CD4-positive, alpha-beta T cell (primary cell): ENCODE measurements around the gene PLCB2. TPM values are rescaled to one million over a fixed set of nuclear protein-coding genes. Genes with fewer than 3 reads are reported as not detected.

Experiments
- ATAC-seq: fragments of 200-7000 bp; cut with Tn5 transposase; one replicate; pipeline ENCODE4 v1.10.0; 2022; ENCODE audit warnings: mild to moderate bottlenecking; ENCODE audit not compliant: poor library complexity
- CTCF ChIA-PET: fragments of 350-600 bp; sonication (Branson Sonifier 250); formaldehyde crosslinking; loops from one replicate; lab custom pipeline; 2021; ENCODE audit warnings: antibody characterized with exemption, inconsistent platforms; lab: Charles Lee
- POLR2A ChIA-PET: fragments of 350-600 bp; sonication (Branson Sonifier 250); formaldehyde crosslinking; loops from one replicate; lab custom pipeline; 2021; ENCODE audit warnings: antibody characterized with exemption, inconsistent platforms; lab: Charles Lee
- DNase-seq, 14 experiments: peaks; one replicate each; pipeline ENCODE4 v3.0.0-alpha.2; 2013 to 2020; ENCODE audit warnings: mixed read lengths in 2 of 14
- H3K27ac ChIP-seq, 2 donors: one replicate each; pipeline versions ENCODE4 v1.5.1 to v1.7.0; 2013; ENCODE audit warnings: low read length in 2 of 2, low read depth in 1 of 2, mild to moderate bottlenecking in 1 of 2
- H3K27me3 ChIP-seq, 2 experiments: 1 replicate in 1 of 2; 2 replicates in 1 of 2; pipeline versions ENCODE4 v1.6.1 to v1.7.0; 2013; ENCODE audit warnings: low read length in 2 of 2, control low read depth in 1 of 2, mild to moderate bottlenecking in 1 of 2, moderate library complexity in 1 of 2; ENCODE audit not compliant: insufficient read depth in 2 of 2, control insufficient read depth in 1 of 2
- H3K36me3 ChIP-seq: one replicate; pipeline ENCODE4 v1.6.1; 2013; ENCODE audit warnings: low read length, control low read depth; ENCODE audit not compliant: insufficient read depth
- H3K4me1 ChIP-seq: one replicate; pipeline ENCODE4 v1.6.1; 2013; ENCODE audit warnings: low read length, control low read depth; ENCODE audit not compliant: insufficient read depth
- H3K4me3 ChIP-seq: one replicate; pipeline ENCODE4 v1.5.1; 2013; ENCODE audit warnings: mild to moderate bottlenecking, low read length, moderate library complexity
- H3K9me3 ChIP-seq, 2 experiments: 1 replicate in 1 of 2; 2 replicates in 1 of 2; pipeline versions ENCODE4 v1.6.1 to v1.7.0; 2013; ENCODE audit warnings: low read length in 2 of 2, mild to moderate bottlenecking in 2 of 2, control low read depth in 1 of 2, moderate library complexity in 1 of 2; ENCODE audit not compliant: control insufficient read depth in 1 of 2, insufficient read depth in 1 of 2
- H3K27ac Mint-ChIP-seq: one replicate; pipeline ENCODE4 v1.8.0; 2020; ENCODE audit warnings: mixed read lengths
- H3K27me3 Mint-ChIP-seq: one replicate; pipeline ENCODE4 v1.8.0; 2021; ENCODE audit warnings: mixed read lengths
- H3K36me3 Mint-ChIP-seq: one replicate; pipeline ENCODE4 v1.8.0; 2021; ENCODE audit warnings: low read depth, mixed read lengths
- H3K4me1 Mint-ChIP-seq: one replicate; pipeline ENCODE4 v1.8.0; 2021; ENCODE audit warnings: low read depth, mixed read lengths
- H3K4me3 Mint-ChIP-seq: one replicate; pipeline ENCODE4 v1.8.0; 2020; ENCODE audit warnings: mild to moderate bottlenecking, mixed read lengths
- H3K9me3 Mint-ChIP-seq: one replicate; pipeline ENCODE4 v1.8.0; 2020; ENCODE audit warnings: mixed read lengths
- CTCF ChIP-seq: fragments of 200-600 bp; IDR thresholded peaks from one replicate; pipeline ENCODE4 v1.8.0; 2022; ENCODE audit warnings: antibody characterized with exemption, mild to moderate bottlenecking
- intact Hi-C, 2 experiments: fragments of 100-400 bp; cut with DNase I in 1 of 2; cut with micrococcal nuclease in 1 of 2; formaldehyde crosslinking; loops; one replicate each; pipeline versions ENCODE4 v1.15.1 to v1.9.0; 2023 to 2025; cut with DNase I, micrococcal nuclease
- total RNA-seq, 174 experiments: library from RNA in 2 of 174; stranded (reverse) in 2 of 174; gene quantifications; one replicate each; pipeline ENCODE4 v1.2.3 and lab custom pipeline; 2021 to 2026

Gene PLCB2
- total RNA-seq, 2 experiments from 2014 or later: 206 to 222 TPM

GRCh38 chr15:40274350-40275274 lies 33.1 kb downstream of the PLCB2 start:
- CTCF ChIA-PET: interaction anchor here (0.5 to 3.5 kb wide), 33 partner anchors 8 to 489 kb away, joined by 3 to 46 read pairs (median 4); partner anchors contain the start of genes ANKRD63, EIF2AK4, INAFM2 and PLCB2

GRCh38 chr15:40273428-40273827 lies 34.3 kb downstream of the PLCB2 start:
- H3K27ac ChIP-seq: no peak overlapping the region
- intact Hi-C loops: loop anchor here (5.0 to 10.0 kb wide), 3 partner anchors 386 to 1569 kb away; no protein-coding TSS in a partner anchor
- H3K4me3 ChIP-seq: no peak overlapping the region
- peaks cover 0 to 8% of the 10 kb centered on the region in 2 experiments for H3K9me3 ChIP-seq
- Mint-ChIP-seq H3K27ac (no peak overlapping the region), H3K9me3 (no peaks in the 10 kb centered on the region), H3K4me3 (no peak overlapping the region), H3K36me3 (no peaks in the 10 kb centered on the region), H3K4me1 (peaks cover 7% of the 10 kb centered on the region), H3K27me3 (peaks cover 12% of the 10 kb centered on the region)
- H3K27me3 ChIP-seq: peaks cover 9 to 11% of the 10 kb centered on the region in 2 experiments
- DNase-seq (no peak), ATAC-seq (no peak)
- no peaks in the 10 kb centered on the region for H3K36me3 ChIP-seq
- no peak for TF ChIP-seq CTCF
- peaks cover 7% of the 10 kb centered on the region for H3K4me1 ChIP-seq
- ChIA-PET CTCF (interaction anchor here (1.7 to 3.5 kb wide), 6 partner anchors 34 to 339 kb away, joined by 6 to 46 read pairs (median 14); partner anchors contain the start of genes EIF2AK4 and PLCB2), POLR2A (interaction anchor here (1.0 to 2.7 kb wide), 3 partner anchors 34 to 226 kb away, joined by 5 to 11 read pairs (median 11); partner anchors contain the start of gene PLCB2)

More at GRCh38 chr15:40274350-40275274, 33.1 kb downstream of the PLCB2 start:
- intact Hi-C loops: loop anchor here (1.0 to 10.0 kb wide), 10 partner anchors 32 to 1570 kb away; partner anchors contain the start of genes PLCB2 (in 1 of the 2) and SRP14 (in 1 of the 2)
- H3K4me1 Mint-ChIP-seq: peaks cover 12% of the 10 kb centered on the region
- H3K36me3 Mint-ChIP-seq: no peaks in the 10 kb centered on the region
- H3K27ac Mint-ChIP-seq: no peak overlapping the region
- no peak overlapping the region for H3K27ac ChIP-seq
- peaks cover 18 to 19% of the 10 kb centered on the region in 2 experiments for H3K27me3 ChIP-seq
- TF ChIP-seq CTCF: peak; percentile 100
- POLR2A ChIA-PET: interaction anchor here (0.6 to 2.7 kb wide), 6 partner anchors 33 to 487 kb away, joined by 3 to 11 read pairs (median 6); partner anchors contain the start of gene PLCB2
- peaks cover 23% of the 10 kb centered on the region for H3K27me3 Mint-ChIP-seq
- H3K4me3 Mint-ChIP-seq: no peak overlapping the region
- H3K4me3 ChIP-seq: no peak overlapping the region
- DNase-seq (peak; percentile 78 to 94 (median 86)), ATAC-seq (peak; percentile 89)
- H3K9me3 ChIP-seq: peaks cover 0 to 8% of the 10 kb centered on the region in 2 experiments
- H3K4me1 ChIP-seq: peaks cover 12% of the 10 kb centered on the region
- H3K36me3 ChIP-seq: no peaks in the 10 kb centered on the region
- no peaks in the 10 kb centered on the region for H3K9me3 Mint-ChIP-seq

DNA sequence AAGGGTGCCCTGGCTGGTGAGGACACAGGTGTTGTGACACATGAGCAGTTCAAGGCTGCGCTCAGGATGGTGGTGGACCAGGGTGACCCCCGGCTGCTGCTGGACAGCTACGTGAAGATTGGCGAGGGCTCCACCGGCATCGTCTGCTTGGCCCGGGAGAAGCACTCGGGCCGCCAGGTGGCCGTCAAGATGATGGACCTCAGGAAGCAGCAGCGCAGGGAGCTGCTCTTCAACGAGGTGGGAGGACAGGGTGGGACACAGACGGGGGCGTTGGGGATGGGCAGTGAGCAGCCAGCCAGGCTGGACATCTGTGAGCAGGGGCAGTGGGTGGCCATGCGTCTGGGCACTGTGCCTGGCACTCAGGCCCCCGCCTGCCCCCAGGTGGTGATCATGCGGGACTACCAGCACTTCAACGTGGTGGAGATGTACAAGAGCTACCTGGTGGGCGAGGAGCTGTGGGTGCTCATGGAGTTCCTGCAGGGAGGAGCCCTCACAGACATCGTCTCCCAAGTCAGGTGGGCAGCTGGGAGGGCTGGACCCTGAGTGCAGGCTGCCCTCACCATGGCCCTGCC lies 35.2 kb downstream of the PLCB2 start:
- peaks cover 0 to 5% of the 10 kb centered on the region in 2 experiments for H3K9me3 ChIP-seq
- no peak overlapping the region for H3K27ac ChIP-seq
- Mint-ChIP-seq H3K27me3 (peaks cover 6% of the 10 kb centered on the region), H3K27ac (no peak overlapping the region), H3K36me3 (no peaks in the 10 kb centered on the region), H3K4me1 (peaks cover 7% of the 10 kb centered on the region), H3K9me3 (no peaks in the 10 kb centered on the region), H3K4me3 (no peak overlapping the region)
- no peak for TF ChIP-seq CTCF
- H3K4me1 ChIP-seq: peaks cover 7% of the 10 kb centered on the region
- CTCF ChIA-PET: interaction anchor here (0.6 to 3.5 kb wide), 3 partner anchors 55 to 226 kb away, joined by 3 to 46 read pairs (median 27); no protein-coding TSS in a partner anchor
- POLR2A ChIA-PET: interaction anchor here (0.6 kb wide), 1 partner anchor 78 kb away, joined by 3 read pairs; no protein-coding TSS in a partner anchor
- intact Hi-C loops: loop anchor here (5.0 to 10.0 kb wide), 3 partner anchors 385 to 1568 kb away; no protein-coding TSS in a partner anchor
- ATAC-seq: peak; percentile 33
- DNase-seq: no peak
- H3K36me3 ChIP-seq: no peaks in the 10 kb centered on the region
- H3K27me3 ChIP-seq: peaks cover 2 to 3% of the 10 kb centered on the region in 2 experiments
- H3K4me3 ChIP-seq: no peak overlapping the region
